LNCaP clone FGC (cell line): Measurements from ENCODE around the gene RIN3.

Source experiments
- DNase-seq: peaks from one replicate; pipeline ENCODE4 v3.0.0-alpha.2; 2011; ENCODE audit warnings: low read depth
- H3K4me3 ChIP-seq: 2 replicates; pipeline ENCODE4 v1.5.1; 2011; ENCODE audit warnings: mild to moderate bottlenecking, low read depth, low read length, control low read depth
- TF ChIP-seq, protein P1 (sequence below): IDR thresholded peaks from 2 replicates; pipeline ENCODE4 v1.5.1; 2012; ENCODE audit warnings: mild to moderate bottlenecking; ENCODE audit not compliant: control insufficient read depth, insufficient read depth; ENCODE audit errors: extremely low read depth

Gene RIN3

DNA sequence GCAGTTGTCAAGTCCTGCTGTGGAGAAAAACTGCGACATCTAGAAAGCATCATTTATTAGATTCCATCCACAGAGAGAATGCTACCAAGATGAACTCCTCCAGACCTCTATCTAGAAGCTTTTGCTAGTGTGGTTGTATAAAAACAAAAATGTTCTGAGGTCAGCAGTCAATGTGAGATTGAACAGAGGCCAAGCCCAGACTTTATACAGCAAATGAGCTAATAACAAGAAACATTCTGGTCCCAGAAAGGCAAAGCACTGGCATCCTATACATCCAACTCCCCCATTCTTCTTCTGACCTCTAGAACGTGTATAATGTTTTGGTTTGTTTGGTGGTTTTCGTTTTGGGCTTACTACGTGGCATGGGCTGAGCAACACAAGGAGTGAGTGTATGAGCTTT lies 26.7 kb upstream of the RIN3 start:
- no peak overlapping the region for H3K4me3 ChIP-seq
- no peak for DNase-seq
- TF ChIP-seq, protein P1, sequence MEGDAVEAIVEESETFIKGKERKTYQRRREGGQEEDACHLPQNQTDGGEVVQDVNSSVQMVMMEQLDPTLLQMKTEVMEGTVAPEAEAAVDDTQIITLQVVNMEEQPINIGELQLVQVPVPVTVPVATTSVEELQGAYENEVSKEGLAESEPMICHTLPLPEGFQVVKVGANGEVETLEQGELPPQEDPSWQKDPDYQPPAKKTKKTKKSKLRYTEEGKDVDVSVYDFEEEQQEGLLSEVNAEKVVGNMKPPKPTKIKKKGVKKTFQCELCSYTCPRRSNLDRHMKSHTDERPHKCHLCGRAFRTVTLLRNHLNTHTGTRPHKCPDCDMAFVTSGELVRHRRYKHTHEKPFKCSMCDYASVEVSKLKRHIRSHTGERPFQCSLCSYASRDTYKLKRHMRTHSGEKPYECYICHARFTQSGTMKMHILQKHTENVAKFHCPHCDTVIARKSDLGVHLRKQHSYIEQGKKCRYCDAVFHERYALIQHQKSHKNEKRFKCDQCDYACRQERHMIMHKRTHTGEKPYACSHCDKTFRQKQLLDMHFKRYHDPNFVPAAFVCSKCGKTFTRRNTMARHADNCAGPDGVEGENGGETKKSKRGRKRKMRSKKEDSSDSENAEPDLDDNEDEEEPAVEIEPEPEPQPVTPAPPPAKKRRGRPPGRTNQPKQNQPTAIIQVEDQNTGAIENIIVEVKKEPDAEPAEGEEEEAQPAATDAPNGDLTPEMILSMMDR = no peak

DNA sequence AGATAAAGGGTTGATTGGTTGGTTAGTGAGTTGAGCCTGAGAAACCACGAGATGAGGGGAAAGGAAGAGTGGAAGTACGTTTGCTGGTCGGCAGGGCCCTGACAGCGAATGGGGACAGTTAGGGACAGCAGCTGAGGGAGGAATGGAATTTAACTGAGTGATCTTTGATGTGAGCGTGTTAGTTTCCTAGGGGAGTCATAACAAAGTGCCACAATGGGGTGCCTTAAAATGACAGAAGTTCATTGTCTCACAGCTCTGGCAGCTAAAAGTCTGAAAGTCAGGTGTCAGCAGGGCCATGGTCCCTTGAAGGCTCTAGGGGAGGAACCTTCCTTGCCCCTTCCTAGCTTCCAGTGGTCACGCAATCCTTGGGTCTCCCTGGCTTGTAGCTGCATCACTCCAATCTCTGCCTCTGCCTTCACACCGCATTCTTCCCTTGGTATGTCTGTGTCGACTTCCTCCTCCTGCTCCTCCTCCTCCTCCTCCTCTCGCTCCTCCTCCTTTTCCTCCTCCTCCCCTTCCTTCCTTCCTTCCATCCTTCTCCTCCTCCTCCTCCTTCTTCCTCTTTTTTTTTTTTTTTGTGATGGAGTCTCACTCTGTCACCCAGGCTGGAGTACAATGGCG lies 26.0 kb upstream of the RIN3 start:
- TF ChIP-seq, protein P1 = no peak
- H3K4me3 ChIP-seq = no peak overlapping the region
- no peak for DNase-seq

DNA sequence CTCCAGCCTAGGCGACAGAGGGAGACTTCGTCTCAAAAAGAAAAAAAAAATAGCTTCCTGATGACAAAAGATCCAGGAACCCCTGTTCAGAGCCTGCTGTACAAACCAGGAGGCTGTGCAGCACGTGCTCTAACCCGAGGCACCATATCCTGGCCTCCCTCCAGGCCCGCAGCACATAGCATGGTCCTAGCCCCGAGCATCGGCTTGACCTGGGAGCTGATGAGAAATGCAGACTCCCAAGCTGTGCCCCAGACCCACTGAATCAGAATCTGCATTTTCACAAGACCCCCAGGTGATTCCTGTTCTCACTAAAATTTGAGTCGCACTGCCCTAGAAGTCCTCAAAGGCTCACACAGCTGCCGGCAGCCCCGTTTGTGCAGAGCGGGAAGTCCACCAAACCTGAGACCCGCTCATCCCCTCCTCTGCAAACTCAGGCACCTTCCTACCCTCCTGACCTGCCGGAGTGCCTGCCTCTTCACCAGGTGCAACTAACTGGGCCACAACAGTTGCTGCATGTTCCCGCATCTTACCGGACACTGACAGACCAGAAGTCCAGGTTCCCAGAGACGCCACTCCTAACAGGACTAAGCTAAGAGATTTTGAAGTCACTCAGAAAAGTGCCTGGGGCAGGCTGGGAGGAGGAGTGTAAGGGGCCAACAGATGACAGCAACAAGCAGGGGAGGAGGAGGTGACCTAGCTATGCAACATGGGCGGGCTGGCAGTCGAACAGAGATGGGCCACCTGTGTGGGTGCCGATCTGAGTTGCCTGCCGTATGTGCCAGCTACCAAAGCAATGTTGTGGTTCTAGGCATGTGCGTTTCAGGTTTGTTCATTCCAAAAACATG lies 24.0 kb upstream of the RIN3 start:
- TF ChIP-seq, protein P1 = no peak
- no peak overlapping the region for H3K4me3 ChIP-seq
- DNase-seq = no peak

DNA sequence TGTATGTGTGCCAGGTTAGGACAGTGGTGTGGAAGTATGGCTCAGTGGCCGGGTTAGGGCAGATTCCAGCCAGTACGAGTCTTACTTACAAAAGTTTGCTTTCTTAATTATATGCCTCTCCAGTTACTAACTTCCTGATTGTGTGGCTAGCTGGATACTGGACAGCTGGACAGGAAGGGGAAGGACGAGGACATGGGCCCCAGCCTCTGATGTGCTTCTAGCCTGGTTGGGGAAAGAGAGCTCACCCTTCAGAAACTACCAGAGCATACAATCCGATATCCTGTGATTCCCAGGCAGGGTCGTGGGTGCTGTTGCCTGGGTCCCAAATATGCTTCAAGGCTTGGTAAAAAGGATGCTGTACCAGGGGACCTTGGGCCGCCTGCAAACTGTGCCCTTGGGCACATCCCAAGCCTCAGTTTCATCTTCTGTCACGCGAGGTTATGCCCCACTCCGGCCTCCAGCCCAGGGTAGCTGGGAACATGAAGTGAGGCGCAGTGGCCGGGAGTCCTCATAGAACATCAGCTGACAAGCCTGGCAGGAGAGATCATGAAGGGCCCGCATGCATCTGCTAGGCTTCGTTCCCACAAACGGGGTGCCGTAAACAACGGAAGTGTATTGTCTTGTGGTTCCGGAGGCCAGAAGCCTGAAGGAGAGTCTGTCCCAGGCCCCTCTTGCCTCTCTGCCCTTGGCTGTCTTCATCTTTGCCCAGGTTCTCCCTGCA lies 23.2 kb upstream of the RIN3 start:
- TF ChIP-seq, protein P1 = no peak
- no peak overlapping the region for H3K4me3 ChIP-seq
- no peak for DNase-seq

DNA sequence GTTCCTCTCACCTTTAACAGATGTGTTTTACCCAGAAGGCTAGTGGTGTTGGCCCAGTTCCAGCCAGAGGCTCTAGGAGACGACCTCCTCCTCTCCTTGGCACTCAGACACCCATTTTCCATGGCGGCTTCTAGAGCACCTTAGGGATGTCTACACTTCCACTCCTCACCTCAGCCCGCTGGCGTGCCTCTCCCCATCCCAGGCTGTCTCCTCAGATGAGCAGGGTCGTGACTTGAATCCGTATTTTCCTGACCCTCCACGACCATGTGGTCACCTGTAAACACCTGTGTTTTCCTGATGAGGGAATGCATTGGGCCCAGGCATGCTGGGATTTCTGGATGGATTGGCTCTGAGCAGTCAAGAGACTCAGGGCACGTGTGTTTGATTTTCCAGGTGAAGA lies 21.8 kb upstream of the RIN3 start:
- DNase-seq = no peak
- no peak overlapping the region for H3K4me3 ChIP-seq
- TF ChIP-seq, protein P1 = no peak

DNA sequence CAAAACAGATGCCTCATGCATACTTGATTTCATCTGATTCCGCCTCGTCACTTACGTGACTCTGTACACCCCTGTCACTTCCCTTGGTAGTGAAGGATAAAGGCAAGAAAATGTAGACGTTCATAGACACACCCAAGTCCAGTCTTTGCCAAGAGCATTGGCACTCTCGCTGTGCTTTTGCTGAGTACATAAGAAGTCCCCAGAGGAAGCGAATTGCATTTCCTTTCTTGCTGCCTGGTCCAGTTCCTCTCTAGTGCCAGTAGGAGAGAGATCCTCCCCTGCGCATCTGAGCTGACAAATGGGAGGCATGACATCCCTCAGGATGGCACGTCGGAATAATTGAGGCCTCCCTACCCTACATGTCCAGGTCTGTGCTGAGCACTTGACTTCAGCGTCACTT lies 21.3 kb upstream of the RIN3 start:
- DNase-seq = no peak
- TF ChIP-seq, protein P1 = no peak
- no peak overlapping the region for H3K4me3 ChIP-seq
